Measurements from ENCODE around the gene CSF1R.
"Not testable (repeated sequence)": the region's sequence is repeated elsewhere in the genome, so short reads cannot be mapped to it uniquely, and the experiment has no call there.

The CSF1R gene

DNA sequence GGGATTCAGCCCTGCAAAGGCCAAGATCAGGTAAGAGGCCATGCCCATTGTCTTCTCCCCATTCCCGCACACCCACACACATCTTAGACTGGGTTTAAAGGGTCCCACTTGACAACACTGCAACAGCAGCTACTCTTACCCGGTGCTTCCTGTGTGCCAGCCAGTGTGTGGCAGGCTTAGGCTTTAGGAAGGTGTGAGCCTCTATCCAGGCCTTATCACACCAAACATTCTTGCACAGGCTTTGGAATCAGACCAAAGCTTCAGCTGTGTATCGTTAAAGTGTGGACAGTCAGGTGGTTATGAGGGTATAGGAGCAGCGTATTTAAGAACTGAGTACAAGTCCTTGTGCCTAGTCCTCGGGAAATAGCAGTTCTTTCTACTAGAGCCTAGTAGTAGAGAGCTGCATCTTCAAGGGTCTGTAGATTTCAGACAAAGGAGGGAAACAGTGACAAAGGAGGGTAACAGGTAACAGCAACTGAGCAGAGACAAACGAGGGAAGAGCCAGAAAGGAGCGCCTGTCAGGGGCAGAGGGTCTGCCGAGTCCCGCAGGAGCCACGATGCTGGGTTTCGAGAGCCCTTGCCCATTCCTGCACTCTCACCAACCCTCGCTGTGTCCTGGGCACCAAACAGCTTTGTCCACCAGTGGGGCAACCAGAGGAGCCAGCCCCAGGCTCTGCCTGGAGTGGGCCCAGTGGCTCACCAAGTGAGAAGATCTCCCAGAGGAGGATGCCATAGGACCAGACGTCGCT, 30.9 kb downstream of the CSF1R start:
- DNase-seq (ENCODE audit: low spot score), result no peak

- DNase-seq (ENCODE audit: low spot score), result no peak
Measured at GRCh38 chr5:150054569-150054968, 31.8 kb downstream of the CSF1R start.

GRCh38 chr5:150053713-150054392, 32.5 kb downstream of the CSF1R start:
- no peak for DNase-seq (ENCODE audit: low spot score)

- DNase-seq (ENCODE audit: low spot score), result peak; percentile 82
Measured at GRCh38 chr5:150052956-150053712, 33.2 kb downstream of the CSF1R start.

DNA sequence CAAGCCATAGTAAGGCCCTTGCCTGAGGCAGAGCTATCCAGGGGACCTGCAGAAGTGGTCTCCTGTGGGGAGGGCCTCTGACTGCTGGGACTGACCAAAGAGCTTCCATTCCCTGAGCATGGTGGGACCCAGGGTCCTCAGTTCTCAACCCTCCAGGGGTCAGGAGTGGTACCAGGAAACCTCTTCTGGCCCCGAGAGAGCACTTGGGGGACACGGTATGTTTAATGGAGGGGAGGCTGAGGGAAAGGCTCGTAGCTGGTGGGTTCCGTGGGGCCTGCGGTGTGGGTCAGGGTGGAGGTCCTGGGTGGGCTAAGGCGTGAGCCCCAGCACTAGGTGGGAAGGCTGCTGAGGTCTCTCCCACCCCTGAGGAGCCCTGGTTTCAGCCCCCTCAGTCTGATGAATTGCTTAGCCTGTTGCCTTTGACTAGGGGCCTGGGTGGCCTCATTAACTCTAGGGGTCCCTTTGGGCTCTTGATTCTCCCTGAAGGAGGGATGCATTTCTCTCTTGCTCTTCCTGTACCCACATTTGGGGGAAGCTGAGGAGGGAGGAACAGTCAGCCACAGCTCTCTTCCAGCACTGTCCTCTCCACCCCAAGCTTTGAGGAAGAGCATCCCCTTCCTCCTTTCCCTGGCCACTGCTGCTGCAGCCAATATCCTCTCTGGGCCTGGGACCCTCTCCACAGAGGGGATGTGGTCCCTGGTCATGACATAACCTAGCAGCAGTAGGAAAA, 34.0 kb downstream of the CSF1R start:
- no peak for DNase-seq (ENCODE audit: low spot score)

GRCh38 chr5:150051657-150052195, 34.6 kb downstream of the CSF1R start:
- no peak for DNase-seq (ENCODE audit: low spot score)

DNA sequence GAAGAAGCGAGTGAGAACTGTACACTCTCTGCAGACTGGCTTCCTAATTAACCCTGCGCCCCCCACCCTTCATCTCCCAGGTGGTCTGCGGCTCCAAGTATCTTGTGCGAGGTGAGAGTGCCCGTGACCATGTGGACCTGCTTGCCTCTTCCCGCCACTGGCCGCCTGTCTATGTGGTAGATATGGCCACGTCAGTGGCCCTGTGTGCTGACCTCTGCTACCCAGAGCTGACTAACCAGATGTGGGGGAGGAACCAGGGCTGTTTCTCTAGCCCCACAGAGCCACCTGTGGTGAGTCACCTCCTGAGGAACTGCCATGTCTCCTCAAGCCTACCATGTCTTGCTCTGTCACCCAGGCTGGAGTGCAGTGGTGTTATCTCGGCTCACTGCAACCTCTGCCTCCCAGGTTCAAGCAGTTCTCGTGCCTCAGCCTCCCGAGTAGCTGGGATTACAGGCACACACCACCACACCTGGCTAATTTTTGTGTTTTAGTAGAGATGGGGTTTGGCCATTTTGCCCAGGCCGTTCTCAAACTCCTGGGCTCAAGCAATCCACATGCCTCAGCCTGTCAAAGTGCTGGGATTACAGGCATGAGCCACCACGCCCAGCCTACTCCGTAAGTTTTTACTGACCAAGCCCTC, 36.1 kb downstream of the CSF1R start:
- peak; percentile 90 for DNase-seq (ENCODE audit: low spot score)

GRCh38 chr5:150046031-150046430, 40.3 kb downstream of the CSF1R start:
- no peak for DNase-seq (ENCODE audit: low spot score)

DNA sequence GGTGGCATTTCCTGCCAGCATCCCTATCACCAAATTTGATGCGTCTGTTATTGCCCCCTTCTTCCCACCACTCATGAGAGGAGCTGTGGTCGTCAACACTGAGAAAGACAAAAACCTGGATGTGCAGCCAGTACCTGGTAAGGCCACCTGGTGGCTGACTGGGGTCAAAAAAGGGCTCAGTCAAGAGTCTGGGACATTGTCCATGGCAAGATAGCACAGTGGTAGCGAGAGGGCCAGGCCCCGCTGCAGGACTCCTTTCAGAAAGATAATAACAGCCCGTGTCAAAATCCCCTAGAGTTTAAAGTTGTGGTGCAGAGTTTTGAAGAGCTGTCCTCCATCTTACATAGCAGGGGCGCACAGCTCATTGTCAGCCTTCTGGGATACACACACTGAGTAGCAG, 40.8 kb downstream of the CSF1R start:
- no peak for DNase-seq (ENCODE audit: low spot score)

GRCh38 chr5:150044712-150045111, 41.6 kb downstream of the CSF1R start:
- DNase-seq (ENCODE audit: low spot score), result no peak

GRCh38 chr5:150044329-150044681, 42.0 kb downstream of the CSF1R start:
- peak; percentile 20 for DNase-seq (ENCODE audit: low spot score)

DNA sequence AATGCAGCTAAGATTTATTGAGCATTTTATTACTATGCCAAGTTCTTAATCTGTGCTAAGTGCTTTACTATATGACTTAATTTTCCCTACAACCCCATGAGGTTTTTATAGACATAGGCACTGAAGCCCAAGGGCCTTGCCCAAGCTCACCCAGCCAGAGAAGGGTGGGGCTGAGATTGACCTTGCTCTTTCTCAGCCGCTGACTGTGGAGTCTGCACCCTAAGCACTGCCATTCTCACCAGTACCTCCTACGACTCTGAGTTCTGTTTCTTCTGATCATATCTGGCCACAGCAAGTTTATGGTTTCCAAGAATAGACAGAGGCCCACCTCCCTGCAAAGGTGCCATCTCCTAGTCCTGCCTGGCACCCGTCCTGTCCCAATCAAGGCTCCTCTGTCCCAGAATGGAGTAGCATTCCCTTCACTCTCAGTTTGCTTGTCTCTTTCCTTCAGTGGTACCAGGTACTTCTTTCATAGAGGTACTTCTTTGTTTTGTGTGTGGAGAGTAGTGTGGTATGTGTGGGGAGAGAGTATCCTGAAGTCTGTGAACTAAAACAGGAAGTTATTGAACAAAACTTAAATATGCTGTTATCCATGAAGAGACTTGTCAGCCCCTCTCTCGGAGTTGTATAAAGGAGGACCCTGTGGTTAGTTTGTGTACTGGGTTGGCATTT, 42.6 kb downstream of the CSF1R start:
- DNase-seq (ENCODE audit: low spot score), result peak; percentile 9

DNA sequence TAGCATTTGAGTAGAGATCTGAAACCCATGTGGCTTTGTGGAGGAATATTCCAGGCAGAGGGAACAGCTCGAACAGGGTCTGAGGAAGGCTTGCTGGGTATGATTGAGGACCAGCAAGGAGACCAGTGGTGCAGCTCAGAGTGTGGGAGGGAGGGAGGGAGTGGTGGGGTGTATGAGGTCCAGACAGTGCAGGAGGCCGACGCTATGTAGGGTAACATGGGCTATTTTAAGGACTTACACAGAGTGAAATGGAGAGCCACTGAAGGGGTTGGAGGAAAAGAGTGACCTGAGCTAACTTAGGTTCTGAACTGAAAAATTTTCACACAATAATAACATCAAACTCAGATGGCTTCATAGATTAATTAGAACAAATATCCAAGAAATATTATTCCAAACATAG, 43.9 kb downstream of the CSF1R start:
- DNase-seq (ENCODE audit: low spot score), result no peak

DNA sequence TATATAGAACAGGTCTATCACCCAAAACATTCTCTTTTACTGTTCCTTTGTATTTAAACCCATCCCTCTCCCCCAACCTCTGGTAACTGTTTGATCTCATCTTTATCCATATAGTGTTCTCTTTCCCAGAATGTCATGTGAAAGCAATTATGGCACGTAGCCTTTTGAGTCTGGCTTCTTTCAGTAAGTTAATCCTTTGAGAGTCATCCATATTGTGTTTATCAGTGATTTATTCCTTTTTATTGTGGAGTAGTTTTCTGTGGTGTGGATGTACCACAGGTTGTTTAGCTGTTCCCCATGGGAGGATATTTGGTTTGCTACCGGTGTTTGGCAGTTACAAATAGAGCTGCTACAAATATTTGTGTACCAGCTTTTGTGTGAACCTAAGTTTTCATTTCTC, 47.8 kb downstream of the CSF1R start:
- no peak for DNase-seq (ENCODE audit: low spot score)

GRCh38 chr5:150036513-150036912, 49.8 kb downstream of the CSF1R start:
- peak; percentile 37 for DNase-seq (ENCODE audit: low spot score)

DNA sequence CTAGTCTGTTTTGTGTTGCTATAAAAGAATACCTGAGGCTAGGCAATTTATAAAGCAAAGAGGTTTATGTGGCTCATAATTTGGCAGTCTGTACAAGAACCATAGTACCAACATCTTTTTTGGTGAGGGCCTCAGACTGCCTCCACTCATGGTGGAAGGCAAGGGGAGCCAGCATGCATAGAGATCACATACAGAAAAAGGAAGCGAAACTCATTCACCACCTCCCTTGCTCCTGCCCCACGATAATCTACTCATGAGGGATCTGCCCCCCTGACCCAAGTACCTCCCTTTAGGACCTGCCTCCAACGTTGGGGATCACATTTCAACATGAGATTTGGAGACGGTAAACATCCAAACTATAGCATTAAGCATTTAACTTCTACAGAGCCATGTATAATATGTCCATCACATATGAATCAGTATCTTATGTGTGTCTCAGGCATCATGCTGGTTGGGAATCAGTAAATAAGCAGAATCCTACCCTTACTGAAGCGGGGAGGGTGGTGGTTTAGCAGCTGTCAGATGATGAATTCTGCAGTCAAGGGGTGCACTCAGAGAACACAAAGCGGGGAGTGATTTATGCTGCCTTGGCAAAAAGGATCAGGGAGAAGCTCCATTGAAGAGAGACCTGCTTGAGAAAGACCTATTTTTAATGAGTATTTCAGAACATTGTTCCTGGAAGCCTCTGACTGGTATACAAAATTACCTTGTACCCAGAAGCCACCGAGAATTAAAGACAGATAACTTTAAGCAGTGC, 51.0 kb downstream of the CSF1R start:
- no peak for DNase-seq (ENCODE audit: low spot score)

GRCh38 chr5:150034662-150035061, 51.7 kb downstream of the CSF1R start:
- DNase-seq (ENCODE audit: low spot score), result peak; percentile 34

DNA sequence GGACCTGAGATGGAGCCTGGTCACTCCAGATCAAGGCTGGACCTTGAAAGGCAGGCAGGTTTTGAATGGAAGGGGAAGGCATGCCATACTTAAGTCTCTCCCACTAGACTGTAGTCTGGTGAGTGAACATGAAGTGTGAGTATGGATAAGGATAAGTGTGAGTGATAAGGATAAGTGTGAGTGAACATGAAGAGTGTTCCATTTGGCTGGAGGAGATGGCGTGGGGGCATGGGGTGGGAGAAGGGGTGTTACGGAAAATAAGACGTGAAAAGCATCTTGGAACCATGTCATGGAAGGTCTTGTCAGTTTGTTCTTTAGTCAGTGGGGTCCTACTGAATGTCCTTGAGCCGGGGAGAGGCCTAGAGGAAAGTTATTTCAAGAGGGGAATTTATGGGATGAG, 53.0 kb downstream of the CSF1R start:
- no peak for DNase-seq (ENCODE audit: low spot score)

DNA sequence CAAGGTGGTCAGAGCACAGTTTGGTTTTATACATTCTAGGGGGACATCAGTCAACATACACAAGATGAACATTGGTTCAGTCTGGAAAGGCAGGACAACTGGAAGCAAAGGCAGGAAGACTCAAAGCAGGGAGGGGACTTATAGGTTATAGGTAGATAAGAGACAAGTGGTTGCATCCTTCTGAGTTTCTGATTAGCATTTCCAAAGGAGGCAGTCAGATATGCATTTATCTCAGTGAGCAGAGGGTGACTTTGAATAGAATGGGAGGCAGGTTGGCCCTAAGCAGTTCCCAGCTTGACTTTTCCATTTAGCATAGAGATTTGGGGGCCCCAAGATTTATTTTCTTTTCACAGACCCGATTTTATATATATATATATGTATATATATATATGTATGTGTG, 58.3 kb downstream of the CSF1R start:
- not testable (repeated sequence) for DNase-seq (ENCODE audit: low spot score)

DNA sequence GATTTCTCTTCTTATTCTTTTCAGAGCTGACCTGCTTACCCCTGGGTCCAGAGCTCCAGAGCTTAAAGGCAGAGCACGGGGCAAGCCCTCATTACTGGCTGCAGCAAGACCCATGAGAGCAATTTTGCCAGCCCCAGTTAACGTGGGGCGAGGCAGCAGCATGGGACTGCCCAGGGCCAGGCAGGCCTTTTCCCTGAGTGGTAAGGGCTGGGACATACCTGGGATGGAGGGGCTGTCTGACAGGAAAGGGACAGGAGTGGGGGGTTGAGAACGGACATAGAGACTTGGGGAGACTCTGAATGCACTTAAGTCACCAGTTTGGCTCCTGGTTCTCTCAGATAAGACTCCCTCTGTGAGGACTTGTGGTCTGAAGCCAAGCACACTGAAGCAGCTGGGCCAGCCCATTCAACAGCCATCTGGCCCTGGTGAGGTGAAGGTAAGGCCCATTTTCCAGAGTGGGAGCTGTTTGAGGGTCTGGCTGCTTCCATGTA, 59.6 kb downstream of the CSF1R start:
- DNase-seq (ENCODE audit: low spot score), result no peak

Data from kidney tubule cell (primary cell).